GM12872 (cell line): Measurements from ENCODE around the gene SLC22A8.

Experiments
- TF ChIP-seq, protein P1 (sequence below): IDR thresholded peaks from 3 replicates; pipeline ENCODE4 v1.5.1; 2011; ENCODE audit warnings: low read depth, mild to moderate bottlenecking, low read length, moderate library complexity; ENCODE audit not compliant: insufficient read depth

Gene SLC22A8

GRCh38 chr11:62962391-62962790 is 53.2 kb downstream of the SLC22A8 start:
- TF ChIP-seq, protein P1, sequence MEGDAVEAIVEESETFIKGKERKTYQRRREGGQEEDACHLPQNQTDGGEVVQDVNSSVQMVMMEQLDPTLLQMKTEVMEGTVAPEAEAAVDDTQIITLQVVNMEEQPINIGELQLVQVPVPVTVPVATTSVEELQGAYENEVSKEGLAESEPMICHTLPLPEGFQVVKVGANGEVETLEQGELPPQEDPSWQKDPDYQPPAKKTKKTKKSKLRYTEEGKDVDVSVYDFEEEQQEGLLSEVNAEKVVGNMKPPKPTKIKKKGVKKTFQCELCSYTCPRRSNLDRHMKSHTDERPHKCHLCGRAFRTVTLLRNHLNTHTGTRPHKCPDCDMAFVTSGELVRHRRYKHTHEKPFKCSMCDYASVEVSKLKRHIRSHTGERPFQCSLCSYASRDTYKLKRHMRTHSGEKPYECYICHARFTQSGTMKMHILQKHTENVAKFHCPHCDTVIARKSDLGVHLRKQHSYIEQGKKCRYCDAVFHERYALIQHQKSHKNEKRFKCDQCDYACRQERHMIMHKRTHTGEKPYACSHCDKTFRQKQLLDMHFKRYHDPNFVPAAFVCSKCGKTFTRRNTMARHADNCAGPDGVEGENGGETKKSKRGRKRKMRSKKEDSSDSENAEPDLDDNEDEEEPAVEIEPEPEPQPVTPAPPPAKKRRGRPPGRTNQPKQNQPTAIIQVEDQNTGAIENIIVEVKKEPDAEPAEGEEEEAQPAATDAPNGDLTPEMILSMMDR = no peak

DNA sequence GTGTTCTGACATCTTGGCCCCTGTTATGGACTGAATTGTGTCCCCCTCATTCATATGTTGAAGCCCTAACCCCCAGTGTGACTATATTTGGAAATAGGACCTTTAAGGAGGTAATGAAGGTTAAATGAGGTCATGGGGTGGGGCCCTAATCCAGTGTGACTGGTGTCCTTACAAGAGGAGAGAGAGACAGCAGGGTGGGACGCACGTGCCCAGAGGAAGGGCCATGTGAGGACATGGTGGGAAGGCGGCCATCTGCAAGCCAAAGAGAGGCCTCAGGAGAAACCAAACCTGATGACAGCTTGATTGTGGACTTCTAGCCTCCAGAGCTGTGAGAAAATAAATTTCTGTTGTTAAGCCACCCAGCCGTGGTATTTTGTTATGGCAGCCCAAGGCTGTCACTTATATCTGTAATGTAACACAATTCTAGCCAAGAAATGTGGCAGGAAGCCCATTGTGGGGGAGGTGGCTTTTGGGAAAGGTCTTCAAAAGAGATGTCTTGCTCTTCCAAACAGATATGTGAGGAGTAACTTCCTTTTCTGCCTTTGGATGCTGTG is 54.5 kb downstream of the SLC22A8 start:
- TF ChIP-seq, protein P1 = no peak

DNA sequence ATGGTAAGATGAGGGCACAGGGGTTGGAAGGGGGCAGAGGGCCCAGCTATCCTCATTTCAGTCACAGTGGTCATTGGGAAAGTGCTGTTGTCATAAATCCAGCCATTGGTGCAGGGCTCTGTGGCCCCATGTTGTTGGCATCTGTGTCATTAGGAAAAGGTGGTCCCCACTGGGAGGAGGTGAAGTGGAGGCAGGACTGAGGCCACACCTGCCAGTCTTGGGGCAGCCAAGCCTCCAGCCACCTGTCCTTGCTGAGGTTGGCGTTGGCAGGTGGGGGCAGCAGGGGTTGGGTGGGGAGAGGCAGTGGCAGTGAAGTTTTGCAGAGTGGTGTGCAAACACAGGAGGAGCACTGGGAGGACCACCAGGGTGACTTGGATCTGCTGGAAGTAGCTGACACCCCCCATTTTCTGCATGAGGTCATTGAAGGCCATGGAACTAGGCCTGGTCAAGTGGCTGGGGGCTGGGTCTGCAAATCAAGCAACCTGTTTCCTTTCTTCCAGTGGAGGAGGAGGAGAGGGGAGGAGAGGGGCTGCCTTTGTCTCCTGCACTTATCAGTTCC is 56.1 kb downstream of the SLC22A8 start:
- TF ChIP-seq, protein P1 = no peak

- TF ChIP-seq, protein P1 = no peak
Observed at GRCh38 chr11:62958547-62959421, 56.9 kb downstream of the SLC22A8 start.

GRCh38 chr11:62957147-62957546 is 58.5 kb downstream of the SLC22A8 start:
- TF ChIP-seq, protein P1 = no peak

DNA sequence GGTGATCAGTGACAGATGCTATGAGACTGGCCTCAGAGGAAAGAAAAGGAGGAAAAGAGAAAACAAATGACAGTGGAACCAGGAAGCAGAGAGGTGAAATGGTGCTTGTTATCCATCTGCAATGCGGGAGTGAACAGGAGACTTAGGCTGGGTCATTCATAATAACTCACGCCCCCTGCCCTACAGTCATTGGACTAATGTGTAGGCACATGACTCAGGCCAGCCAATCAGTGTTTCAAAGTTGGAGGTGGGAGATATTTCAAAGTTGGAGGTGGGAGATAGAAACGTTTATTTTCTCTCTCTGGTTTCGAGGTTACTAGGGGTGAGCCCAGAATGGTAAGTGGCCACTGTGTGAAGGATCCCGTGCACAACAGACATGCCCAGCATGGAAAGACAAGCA is 61.2 kb downstream of the SLC22A8 start:
- TF ChIP-seq, protein P1 = no peak

DNA sequence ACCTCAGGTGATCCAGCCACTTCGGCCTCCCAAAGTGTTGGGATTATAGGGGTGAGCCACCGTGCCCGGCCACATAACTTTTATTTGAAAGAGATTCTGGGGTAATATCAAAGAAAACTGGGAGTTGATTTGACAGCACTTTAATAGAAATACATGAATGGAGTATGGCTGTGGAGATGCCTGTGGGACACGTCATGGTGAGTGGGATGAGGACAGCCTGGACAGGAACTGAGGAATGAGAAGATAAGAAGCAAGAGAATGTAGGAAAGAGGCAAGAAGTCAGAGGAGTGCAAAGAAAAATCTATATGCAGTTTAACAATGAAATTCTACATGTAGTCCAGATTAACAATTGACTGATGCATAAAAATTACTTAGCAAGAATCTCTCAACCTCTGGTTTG is 61.8 kb downstream of the SLC22A8 start:
- TF ChIP-seq, protein P1 = no peak
